Panc1 (cell line): ENCODE measurements around the gene PLCD1. TPM values are rescaled to one million over a fixed set of nuclear protein-coding genes. Genes with fewer than 3 reads are reported as not detected.

Source experiments
- ATAC-seq: fragments of 200-7000 bp; cut with Tn5 transposase; 2 replicates; pipeline ENCODE4 v1.9.1; 2020; ENCODE audit warnings: mild to moderate bottlenecking, moderate library complexity
- BruUV-seq: library from RNA; stranded (reverse); fragments of 400-500 nt; replicated peaks from 2 replicates; lab custom pipeline; 2021; lab: Mats Ljungman, UMichigan
- CTCF ChIA-PET: fragments of 300-600 bp; sonication (Branson Sonifier 250); formaldehyde crosslinking; loops from one replicate; lab custom pipeline; 2022; ENCODE audit warnings: antibody characterized with exemption; lab: Charles Lee
- POLR2A ChIA-PET: fragments of 300-600 bp; sonication (Branson Sonifier 250); formaldehyde crosslinking; loops from one replicate; lab custom pipeline; 2022; ENCODE audit warnings: antibody characterized with exemption; lab: Charles Lee
- DNase-seq: peaks from one replicate; pipeline ENCODE4 v3.0.0-alpha.2; 2010; ENCODE audit warnings: low read depth, low spot score
- H3K27ac ChIP-seq: 2 replicates; pipeline ENCODE4 v1.5.1; 2011; ENCODE audit warnings: mild to moderate bottlenecking, low read length, inconsistent platforms
- H3K27me3 ChIP-seq: fragments of 200-500 bp; sonication (Bioruptor generic); 2 replicates; pipeline ENCODE4 v1.6.0; 2014; ENCODE audit warnings: low read length, inconsistent platforms; ENCODE audit not compliant: control insufficient read depth, insufficient read depth
- H3K36me3 ChIP-seq: fragments of 200-500 bp; sonication (Bioruptor generic); 2 replicates; pipeline ENCODE4 v1.5.1; 2014; ENCODE audit warnings: inconsistent platforms, mild to moderate bottlenecking, low read length, moderate library complexity; ENCODE audit not compliant: control insufficient read depth, insufficient read depth
- H3K4me1 ChIP-seq: 2 replicates; pipeline ENCODE4 v1.5.1; 2011; ENCODE audit warnings: inconsistent platforms, mild to moderate bottlenecking, low read length, moderate library complexity; ENCODE audit not compliant: control insufficient read depth, insufficient read depth
- H3K4me3 ChIP-seq, 2 experiments: 2 replicates each; pipeline ENCODE4 v1.5.1; 2011 to 2012; ENCODE audit warnings: low read depth in 2 of 2, low read length in 2 of 2, mild to moderate bottlenecking in 2 of 2, inconsistent platforms in 1 of 2, moderate library complexity in 1 of 2
- H3K9me3 ChIP-seq: fragments of 200-500 bp; sonication (Bioruptor generic); 2 replicates; pipeline ENCODE4 v1.5.1; 2014; ENCODE audit warnings: low read depth, mild to moderate bottlenecking, inconsistent platforms, low read length, moderate library complexity; ENCODE audit not compliant: control insufficient read depth, insufficient read depth
- CTCF ChIP-seq: fragments of 450-650 bp; IDR thresholded peaks from 2 replicates; pipeline ENCODE4 v1.5.1; 2017; ENCODE audit warnings: mild to moderate bottlenecking
- POLR2AphosphoS5 ChIP-seq: IDR thresholded peaks from 2 replicates; pipeline ENCODE4 v1.6.1; 2012; ENCODE audit warnings: mild to moderate bottlenecking, low read depth, low read length, moderate library complexity
- REST ChIP-seq, 2 experiments: IDR thresholded peaks; 2 replicates each; pipeline ENCODE4 v1.6.1; 2011 to 2012; ENCODE audit warnings: low read depth in 2 of 2, control low read depth in 1 of 2, low read length in 1 of 2, mild to moderate bottlenecking in 1 of 2, moderate library complexity in 1 of 2; ENCODE audit not compliant: insufficient read depth in 1 of 2
- SIN3A ChIP-seq: IDR thresholded peaks from 2 replicates; pipeline ENCODE4 v1.6.1; 2012; ENCODE audit warnings: low read depth, mild to moderate bottlenecking, low read length, moderate library complexity, borderline replicate concordance; ENCODE audit not compliant: insufficient read depth
- TCF7L2 ChIP-seq: IDR thresholded peaks from 2 replicates; pipeline ENCODE4 v1.6.1; 2011; ENCODE audit warnings: mild to moderate bottlenecking, low read depth, low read length, inconsistent platforms
- in situ Hi-C: cut with HindIII; loops from 2 replicates; pipeline ENCODE4 v1.10.0; 2016; ENCODE audit warnings: low sequenced_read_pairs, low pct_unique_long_range_greater_than_20kb
- intact Hi-C: fragments of 100-400 bp; cut with micrococcal nuclease; formaldehyde crosslinking; loops from one replicate; pipeline ENCODE4 v1.10.0; 2022; ENCODE audit not compliant: unreplicated experiment
- total RNA-seq: library from RNA; stranded (reverse); gene quantifications from one replicate; pipeline ENCODE4 v1.2.1, GENCODE V29; 2021; ENCODE audit not compliant: unreplicated experiment

PLCD1 gene
- total RNA-seq, 1 experiment from 2014 or later, result 1.8 TPM

GRCh38 chr3:37992271-37993066, 37.0 kb downstream of the PLCD1 start:
- no peak for DNase-seq
- H3K9me3 ChIP-seq, result no peaks in the 10 kb centered on the region
- no peak overlapping the region for H3K27ac ChIP-seq
- 0 out of 2 replicates have a peak, but pooled peaks cover 3% of the 10 kb centered on the region for H3K4me1 ChIP-seq
- no peaks in the 10 kb centered on the region for H3K27me3 ChIP-seq
- intact Hi-C loops, result no loop called here
- ChIA-PET POLR2A (no interaction called here), CTCF (no interaction called here)
- in situ Hi-C loops, result no loop called here
- no peaks in the 10 kb centered on the region for H3K36me3 ChIP-seq
- ATAC-seq, result no peak
- no peak for TF ChIP-seq CTCF
- TF ChIP-seq REST (IDR thresholded peaks at IDR 0.05; ENCODE audit: insufficient read depth in 1 of 2, low read depth in 2 of 2, low read length in 1 of 2), result no peak
- TF ChIP-seq TCF7L2, result no peak
- TF ChIP-seq POLR2AphosphoS5, result no peak
- no peak for TF ChIP-seq SIN3A
- H3K4me3 ChIP-seq, result no peak overlapping the region
- BruUV-seq, result no TSS peak

- no peak for DNase-seq
- POLR2A ChIA-PET, result no interaction called here
- Histone ChIP-seq H3K27me3 (no peaks in the 10 kb centered on the region), H3K4me1 (0 out of 2 replicates have a peak, but pooled peaks cover 3% of the 10 kb centered on the region), H3K4me3 (no peak overlapping the region), H3K27ac (no peak overlapping the region), H3K36me3 (no peaks in the 10 kb centered on the region), H3K9me3 (no peaks in the 10 kb centered on the region)
- intact Hi-C loops, result no loop called here
- BruUV-seq, result no TSS peak
- TF ChIP-seq REST (IDR thresholded peaks at IDR 0.05; ENCODE audit: insufficient read depth in 1 of 2, low read depth in 2 of 2, low read length in 1 of 2) (no peak), CTCF (no peak), TCF7L2 (no peak), SIN3A (no peak), POLR2AphosphoS5 (no peak)
- in situ Hi-C loops, result no loop called here
- no peak for ATAC-seq
- CTCF ChIA-PET, result no interaction called here
Measured at GRCh38 chr3:37991823-37992222, 37.6 kb downstream of the PLCD1 start.
